ENCODE data around the gene TNS1. TPM values are rescaled to one million over a fixed set of nuclear protein-coding genes. Genes with fewer than 3 reads are reported as not detected.

The TNS1 gene
- total RNA-seq, 2 donors from 2014 or later, result 1,836 to 2,296 TPM

GRCh38 chr2:217935235-217935879, 67.4 kb downstream of the TNS1 start:
- H3K27ac ChIP-seq, result peak overlapping the region; percentile 99 to 100
- H3K36me3 ChIP-seq, result peaks cover 3% of the 10 kb centered on the region
- TF ChIP-seq CTCF (IDR thresholded peaks at IDR 0.05), result no peak
- no peaks in the 10 kb centered on the region for H3K9me3 ChIP-seq
- ATAC-seq (ENCODE audit: insufficient number of reproducible peaks, low FRiP score, low read depth), result no peak
- DNase-seq (ENCODE audit: low spot score), result no peak
- H3K4me1 ChIP-seq (ENCODE audit: control insufficient read depth in 1 of 2, low read depth in 2 of 2), result peaks cover 55 to 92% of the 10 kb centered on the region in 2 donors
- H3K4me3 ChIP-seq, result peak overlapping the region; percentile 82
- no peaks in the 10 kb centered on the region for H3K27me3 ChIP-seq (replicated peaks; ENCODE audit: insufficient read depth)

DNA sequence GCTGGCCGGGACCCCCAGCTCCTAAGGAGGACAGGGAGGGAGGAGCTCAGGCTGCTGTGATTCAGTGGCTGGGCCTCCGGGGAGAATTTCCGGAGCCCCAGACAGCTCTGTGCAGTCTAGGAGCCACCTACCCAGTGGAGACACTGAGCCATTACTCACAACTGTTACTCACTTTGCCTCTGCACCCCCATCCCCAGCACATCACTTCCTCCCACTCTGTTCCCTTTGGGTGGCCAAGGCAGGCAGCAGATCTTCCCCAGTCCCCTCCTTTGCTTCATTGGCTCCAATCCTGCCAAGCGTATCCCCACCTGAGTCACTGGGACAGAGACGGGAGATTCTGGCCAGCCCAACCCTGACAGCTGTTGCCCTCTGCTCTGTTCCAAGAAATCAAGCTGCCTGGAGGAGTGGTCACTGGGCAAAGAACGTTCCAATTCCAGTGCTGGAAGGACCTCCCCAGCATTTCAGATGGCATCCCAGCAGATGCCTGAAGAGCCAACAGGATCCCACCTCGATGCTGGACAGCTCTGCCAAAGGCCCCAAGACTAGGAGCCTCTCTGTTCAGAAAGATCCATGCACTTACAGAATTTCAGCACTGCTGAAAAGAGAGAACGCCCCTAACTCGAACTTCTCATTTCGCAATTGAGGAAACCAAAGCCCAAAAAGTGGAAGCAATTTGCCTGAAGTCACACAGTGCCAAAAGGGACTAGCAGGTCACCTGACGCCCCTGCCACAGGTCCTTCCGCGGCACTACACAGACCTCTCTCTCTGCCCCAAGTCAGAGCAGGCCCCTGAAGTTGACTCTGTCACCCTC, 68.3 kb downstream of the TNS1 start:
- TF ChIP-seq CTCF (IDR thresholded peaks at IDR 0.05), result no peak
- Histone ChIP-seq H3K4me3 (peak overlapping the region; percentile 82), H3K9me3 (no peaks in the 10 kb centered on the region), H3K4me1 (ENCODE audit: control insufficient read depth in 1 of 2, low read depth in 2 of 2) (peaks cover 60 to 92% of the 10 kb centered on the region in 2 donors), H3K27ac (peak overlapping the region; percentile 99 to 100), H3K27me3 (replicated peaks; ENCODE audit: insufficient read depth) (no peaks in the 10 kb centered on the region), H3K36me3 (peaks cover 3% of the 10 kb centered on the region)
- peak; percentile 39 for ATAC-seq (ENCODE audit: insufficient number of reproducible peaks, low FRiP score, low read depth)
- no peak for DNase-seq (ENCODE audit: low spot score)

GRCh38 chr2:217933617-217933993, 69.2 kb downstream of the TNS1 start:
- peak overlapping the region; percentile 99 to 100 for H3K27ac ChIP-seq
- no peaks in the 10 kb centered on the region for H3K27me3 ChIP-seq (replicated peaks; ENCODE audit: insufficient read depth)
- H3K9me3 ChIP-seq, result no peaks in the 10 kb centered on the region
- peaks cover 2% of the 10 kb centered on the region for H3K36me3 ChIP-seq
- peak overlapping the region; percentile 82 for H3K4me3 ChIP-seq
- ATAC-seq (ENCODE audit: insufficient number of reproducible peaks, low FRiP score, low read depth) (no peak), DNase-seq (ENCODE audit: low spot score) (no peak)
- peaks cover 68 to 94% of the 10 kb centered on the region in 2 donors for H3K4me1 ChIP-seq (ENCODE audit: control insufficient read depth in 1 of 2, low read depth in 2 of 2)
- no peak for TF ChIP-seq CTCF (IDR thresholded peaks at IDR 0.05)

DNA sequence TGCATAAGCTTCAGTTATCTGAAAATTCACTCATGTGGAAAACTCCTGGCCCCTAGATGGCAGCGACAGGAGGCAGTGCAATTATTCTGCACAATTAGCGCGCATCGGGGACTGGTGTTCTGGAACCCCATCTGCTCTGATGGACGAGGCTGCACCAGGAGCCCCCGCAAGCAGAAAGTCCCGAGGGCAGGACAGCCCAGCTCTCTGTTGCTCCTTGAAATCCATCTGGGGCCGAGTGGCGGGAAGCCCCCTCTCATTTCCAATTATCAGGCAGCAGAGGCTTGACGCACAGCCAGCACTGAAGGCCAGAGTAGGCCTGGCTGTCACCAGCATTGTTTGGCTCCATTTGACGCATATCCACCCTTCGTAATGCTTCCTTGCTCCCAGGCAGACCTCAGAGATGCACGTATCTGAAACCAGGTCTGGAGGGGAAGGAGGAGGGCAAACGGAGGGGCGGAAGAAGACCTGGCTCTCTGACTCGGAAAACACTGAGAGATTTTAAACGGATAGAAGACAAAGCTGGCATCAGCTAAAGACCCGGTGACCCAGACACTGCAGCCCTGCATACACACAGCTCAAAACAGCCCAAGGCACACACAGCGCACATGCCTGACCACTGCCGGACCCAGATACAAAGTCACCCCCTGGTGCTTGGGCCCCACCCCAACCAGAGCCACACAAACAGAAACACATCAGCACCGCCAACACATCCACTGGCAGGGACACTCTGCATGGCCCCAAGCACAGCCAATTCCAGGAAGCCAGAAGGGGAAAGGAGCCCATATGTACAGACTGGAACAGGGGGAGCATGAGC, 69.8 kb downstream of the TNS1 start:
- peak overlapping the region; percentile 99 to 100 for H3K27ac ChIP-seq
- peak overlapping the region; percentile 82 for H3K4me3 ChIP-seq
- ATAC-seq (ENCODE audit: insufficient number of reproducible peaks, low FRiP score, low read depth), result no peak
- DNase-seq (ENCODE audit: low spot score), result no peak
- TF ChIP-seq CTCF (IDR thresholded peaks at IDR 0.05), result no peak
- H3K27me3 ChIP-seq (replicated peaks; ENCODE audit: insufficient read depth), result no peaks in the 10 kb centered on the region
- H3K9me3 ChIP-seq, result no peaks in the 10 kb centered on the region
- no peaks in the 10 kb centered on the region for H3K36me3 ChIP-seq
- H3K4me1 ChIP-seq (ENCODE audit: control insufficient read depth in 1 of 2, low read depth in 2 of 2), result peaks cover 71 to 94% of the 10 kb centered on the region in 2 donors
